HG02885 (cell line): ENCODE results near the gene AGTPBP1.
A peak's percentile ranks its signal among the peaks of the same experiment; 100 is the strongest.
"Not testable (repeated sequence)": the region's sequence is repeated elsewhere in the genome, so short reads cannot be mapped to it uniquely, and the experiment has no call there.

Experiments used
- ATAC-seq: cut with Tn5 transposase; IDR thresholded peaks from one replicate; pipeline ENCODE4 v1.9.1; 2021; ENCODE audit warnings: mild to moderate bottlenecking; ENCODE audit not compliant: unreplicated experiment, poor library complexity

AGTPBP1 gene

DNA sequence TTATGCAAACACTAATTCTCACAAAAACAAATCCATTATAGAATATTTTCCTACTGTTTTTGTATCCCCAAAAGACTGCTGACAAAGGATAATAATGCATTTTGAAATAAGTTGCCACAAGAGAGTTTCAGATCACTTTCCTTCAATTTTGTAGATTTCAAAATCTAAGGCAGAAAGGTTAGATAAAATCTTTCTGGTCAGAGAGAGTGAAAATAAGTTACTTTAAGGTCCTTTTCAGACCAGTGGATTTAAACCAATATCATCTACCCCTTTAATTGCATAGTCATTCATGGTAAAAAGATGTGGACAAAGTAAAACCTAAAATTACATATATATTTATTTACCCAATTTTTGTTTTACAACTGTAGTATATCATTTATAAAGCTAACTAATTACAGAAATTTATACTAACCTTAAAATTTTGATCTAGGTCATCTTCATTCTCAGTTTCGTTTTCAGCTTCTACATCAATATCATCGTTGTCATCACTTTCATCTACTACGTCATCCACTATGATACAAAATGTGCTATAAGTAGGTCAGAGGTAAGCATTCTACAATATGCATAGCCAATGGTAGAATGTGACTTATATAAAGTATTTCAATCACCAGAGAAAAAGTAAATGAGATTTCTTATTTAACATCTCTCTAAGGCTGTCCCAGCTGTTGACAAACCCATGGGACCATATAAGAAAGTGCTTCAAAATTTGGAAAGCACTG, 95.7 kb downstream of the AGTPBP1 start:
- no peak for ATAC-seq

- no peak for ATAC-seq
These were observed 101.3 kb downstream of the AGTPBP1 start for GRCh38 chr9:85640425-85640824.

DNA sequence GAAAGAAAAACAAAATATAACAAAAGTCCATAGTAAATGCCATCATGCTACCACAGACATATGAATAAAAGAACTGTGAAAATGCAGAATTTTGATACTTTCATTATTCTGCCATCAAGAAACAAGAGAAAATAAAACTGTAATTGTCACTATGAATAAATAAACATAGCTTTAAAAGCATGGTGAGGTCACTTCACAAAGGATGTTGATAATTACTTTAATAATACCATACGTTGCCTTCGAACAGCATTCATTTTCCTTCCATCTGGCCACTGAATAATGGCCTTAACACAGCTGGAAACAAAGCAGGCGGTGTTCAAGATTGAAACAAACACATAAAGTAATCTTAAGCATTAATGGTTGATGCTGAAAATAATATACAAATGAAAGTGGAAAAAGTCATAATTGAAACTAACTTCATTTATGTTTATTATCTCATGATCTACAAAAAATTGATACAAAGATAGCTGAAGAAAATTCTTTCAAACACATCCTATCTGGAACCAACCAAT, 102.0 kb downstream of the AGTPBP1 start:
- no peak for ATAC-seq

- ATAC-seq, result no peak
These were observed 109.9 kb downstream of the AGTPBP1 start for GRCh38 chr9:85631809-85632208.

DNA sequence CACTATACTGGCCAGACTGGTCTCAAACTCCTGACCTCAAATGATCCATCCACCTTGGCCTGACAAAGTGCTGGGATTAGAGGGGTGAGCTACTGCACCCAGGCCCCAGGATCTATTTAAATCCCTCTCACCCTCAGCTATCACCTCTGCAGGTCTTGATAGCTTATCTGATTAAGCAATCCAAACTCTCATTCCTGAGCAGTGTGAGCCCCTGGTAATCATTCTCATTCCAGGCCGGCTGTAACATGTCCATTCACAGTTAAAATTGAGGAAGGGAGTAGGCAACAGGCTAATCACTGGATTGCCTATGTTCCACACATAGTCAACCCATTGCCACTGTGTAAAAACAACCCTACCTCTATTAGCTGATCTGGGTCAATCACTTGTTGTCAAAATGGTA, 111.1 kb downstream of the AGTPBP1 start:
- no peak for ATAC-seq

GRCh38 chr9:85617141-85617670, 124.5 kb downstream of the AGTPBP1 start:
- ATAC-seq, result no peak

DNA sequence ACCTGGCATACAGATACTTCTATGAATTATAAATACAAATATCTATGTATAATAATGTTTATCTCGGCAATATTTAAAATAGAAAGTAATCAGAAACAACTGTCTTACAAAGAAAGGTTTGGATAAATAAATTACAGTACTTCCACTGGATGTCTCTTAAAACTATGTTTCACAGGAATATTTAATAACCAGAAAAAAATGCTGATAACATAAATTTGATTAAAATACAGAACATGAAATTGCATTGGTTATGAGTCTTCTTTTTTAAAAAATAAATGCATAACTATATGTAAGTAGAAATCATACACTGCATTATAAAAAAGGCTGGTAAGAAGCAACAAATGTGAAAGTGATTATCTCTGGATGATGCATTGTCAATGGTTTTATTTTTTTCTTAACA, 126.0 kb downstream of the AGTPBP1 start:
- no peak for ATAC-seq

DNA sequence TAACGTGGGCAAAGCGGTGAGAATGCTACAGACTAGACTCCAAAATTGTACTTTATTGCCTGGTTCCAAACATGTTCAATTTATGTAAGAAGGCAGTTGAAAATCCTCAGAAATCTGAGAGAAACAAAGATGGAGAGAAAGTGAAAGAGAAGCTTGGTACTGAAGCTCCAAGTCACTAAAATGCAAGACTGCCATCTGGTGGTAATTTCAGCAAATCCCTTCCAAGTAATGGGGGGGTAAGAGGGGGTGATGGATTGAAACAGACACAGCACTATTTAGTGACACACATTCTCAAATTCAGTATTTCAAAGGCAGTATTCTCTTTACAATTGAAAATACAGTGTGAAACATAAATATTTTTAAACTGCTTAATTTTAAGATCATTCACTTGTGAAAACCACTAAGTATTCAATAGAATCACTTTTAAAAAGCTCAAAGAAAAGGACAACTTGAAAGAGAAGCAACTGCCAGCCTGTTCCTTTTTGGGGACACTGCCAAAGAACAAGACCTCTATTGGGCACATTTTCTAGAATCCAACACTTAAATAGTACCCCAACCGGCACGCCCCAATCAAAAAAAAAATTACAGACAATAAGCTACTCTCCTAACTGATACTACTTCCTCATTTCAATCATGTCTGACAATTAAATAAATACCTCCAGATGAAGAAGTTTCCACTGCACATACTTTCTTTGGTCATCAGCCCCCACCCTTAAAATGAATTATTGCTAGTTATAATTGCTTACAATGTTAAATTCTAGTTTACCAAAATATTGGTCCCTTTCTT, 131.5 kb downstream of the AGTPBP1 start:
- ATAC-seq, result peak; percentile 85

DNA sequence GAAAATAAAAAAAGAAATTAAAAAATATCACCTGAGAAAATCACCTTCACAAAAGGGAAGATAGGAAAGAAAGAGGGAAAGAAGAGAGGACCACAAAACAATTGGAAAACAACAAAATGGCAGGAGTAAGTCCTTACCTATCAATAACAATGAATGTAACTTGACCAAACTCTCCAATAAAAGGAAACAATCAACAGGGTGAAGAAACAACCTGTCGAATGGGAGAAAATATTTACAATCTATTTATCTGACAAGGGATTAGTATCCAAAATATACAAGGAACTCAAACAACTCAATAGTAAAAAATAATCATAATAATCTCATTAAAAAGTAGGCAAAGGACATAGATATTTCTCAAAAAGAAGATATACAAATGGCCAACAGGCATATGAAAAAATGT, 135.8 kb downstream of the AGTPBP1 start:
- no peak for ATAC-seq

DNA sequence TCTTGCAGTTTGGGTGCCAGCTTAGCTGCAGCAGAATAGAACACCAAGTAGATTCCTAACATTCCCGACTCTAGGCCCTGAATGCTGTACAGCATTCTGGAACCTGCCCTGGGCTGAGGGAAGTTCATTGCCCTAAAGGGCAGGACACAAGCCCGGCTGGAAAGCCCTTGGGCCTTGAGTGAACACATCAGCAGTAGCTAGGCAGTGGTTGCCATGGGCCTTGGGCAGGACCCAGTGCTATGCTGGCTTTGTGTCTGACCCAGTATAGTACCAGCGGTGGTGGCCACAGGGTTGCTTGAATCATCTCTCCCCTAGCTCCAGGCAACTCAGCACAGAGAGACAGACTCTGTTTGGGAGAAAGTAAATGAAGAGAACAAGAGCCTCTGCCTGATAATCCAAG, 137.8 kb downstream of the AGTPBP1 start:
- no peak for ATAC-seq

GRCh38 chr9:85602742-85603141, 139.0 kb downstream of the AGTPBP1 start:
- no peak for ATAC-seq

DNA sequence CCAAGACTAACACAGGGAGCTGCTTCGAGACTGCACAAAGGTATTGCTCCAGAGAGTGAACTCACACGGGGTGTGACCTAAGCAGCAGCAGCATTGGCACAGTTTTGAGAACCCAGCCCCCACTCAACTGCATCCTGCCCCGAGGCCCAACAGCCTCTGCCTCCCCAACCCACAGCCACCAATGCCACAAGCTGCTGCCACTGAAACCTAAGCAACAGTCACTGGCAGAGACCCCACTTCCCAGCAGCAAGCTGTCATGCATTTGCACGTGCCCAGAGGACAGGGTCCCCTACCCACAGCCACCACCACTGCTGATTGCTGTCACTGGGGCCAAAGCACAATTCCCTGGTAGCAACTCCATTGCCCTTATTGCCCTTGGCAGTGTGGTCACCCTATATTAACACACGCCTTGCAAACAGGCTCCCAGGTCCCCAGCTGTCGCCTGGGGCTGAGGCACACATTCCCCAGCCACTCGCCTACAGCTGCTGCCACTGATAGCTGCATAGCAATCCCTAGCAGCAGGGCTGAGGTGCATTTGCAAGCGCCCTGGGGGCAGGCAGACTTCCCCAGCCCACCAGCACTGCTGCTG, 141.0 kb downstream of the AGTPBP1 start:
- ATAC-seq, result no peak

DNA sequence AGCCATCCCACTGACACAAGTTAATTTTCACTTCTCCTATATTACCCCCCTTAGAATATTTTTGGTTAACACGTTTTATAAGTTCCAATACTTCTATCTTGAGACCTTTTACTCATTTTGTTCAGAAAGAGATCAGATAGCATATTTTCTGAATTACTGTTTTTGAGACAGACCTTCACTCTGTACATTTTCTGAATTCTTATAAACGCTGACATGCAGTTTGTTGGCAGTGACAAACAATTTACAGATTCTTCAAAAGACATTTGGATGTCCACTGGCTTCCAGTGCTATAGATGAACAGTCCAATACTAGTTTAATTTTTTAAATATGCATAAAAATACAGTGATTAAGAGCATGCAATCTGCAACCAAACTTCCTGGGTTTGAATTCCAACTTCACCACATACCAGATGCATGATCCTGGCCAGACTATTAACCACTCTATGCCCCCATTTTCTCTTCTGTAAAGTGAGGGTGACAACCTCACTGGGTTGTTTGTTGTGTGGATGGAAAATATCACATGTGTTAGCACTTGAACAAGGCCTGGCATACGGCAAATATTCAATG, 142.1 kb downstream of the AGTPBP1 start:
- no peak for ATAC-seq

- no peak for ATAC-seq
These were observed 147.4 kb downstream of the AGTPBP1 start for GRCh38 chr9:85594316-85594715.

DNA sequence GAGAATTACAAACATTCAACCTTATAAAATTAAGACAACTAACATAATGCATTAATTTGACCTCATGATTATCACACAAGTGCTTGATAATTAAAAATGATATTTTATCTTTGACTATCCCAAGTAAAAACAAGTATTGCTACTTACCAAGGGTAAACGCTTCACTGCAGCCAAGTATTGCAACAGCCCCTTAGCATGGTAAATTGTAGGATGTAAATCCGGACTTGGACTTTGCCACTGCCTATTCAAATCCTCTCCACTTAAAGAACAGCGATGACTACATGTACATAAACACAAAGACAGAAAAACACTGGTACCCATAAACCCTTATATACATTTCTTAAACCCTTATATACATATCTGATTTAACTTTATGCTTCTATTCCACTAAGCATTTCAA, 155.1 kb downstream of the AGTPBP1 start:
- ATAC-seq, result no peak

GRCh38 chr9:85577353-85577952, 164.3 kb downstream of the AGTPBP1 start:
- no peak for ATAC-seq

DNA sequence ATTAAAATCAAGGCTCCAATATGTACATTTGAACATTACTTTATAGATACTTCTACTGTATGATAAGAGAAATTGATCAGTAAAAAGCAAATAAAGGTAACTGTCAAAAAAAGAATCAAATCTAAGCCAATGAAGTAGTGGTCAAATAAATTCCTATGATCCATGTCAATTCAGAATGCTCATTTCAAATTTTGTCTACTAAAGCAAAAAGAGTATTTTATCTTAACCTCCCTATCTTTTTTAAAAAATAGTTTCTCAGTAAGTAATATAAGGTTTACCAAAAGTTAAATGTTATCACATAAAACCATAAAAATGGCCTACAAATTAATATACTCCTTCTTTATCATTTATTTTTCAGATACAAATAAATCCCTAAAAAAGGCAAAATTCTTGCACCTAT, 165.9 kb downstream of the AGTPBP1 start:
- ATAC-seq, result no peak

DNA sequence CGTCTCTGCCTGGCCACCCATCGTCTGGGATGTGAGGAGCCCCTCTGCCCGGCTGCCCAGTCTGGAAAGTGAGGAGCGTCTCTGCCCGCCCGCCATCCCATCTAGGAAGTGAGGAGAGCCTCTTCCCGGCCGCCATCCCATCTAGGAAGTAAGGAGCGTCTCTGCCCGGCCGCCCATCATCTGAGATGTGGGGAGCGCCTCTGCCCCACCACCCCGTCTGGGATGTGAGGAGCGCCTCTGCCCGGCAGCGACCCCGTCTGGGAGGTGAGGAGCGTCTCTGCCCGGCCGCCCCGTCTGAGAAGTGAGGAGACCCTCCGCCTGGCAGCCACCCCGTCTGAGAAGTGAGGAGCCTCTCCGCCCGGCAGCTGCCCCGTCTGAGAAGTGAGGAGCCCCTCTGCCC, 168.2 kb downstream of the AGTPBP1 start:
- ATAC-seq, result not testable (repeated sequence)

DNA sequence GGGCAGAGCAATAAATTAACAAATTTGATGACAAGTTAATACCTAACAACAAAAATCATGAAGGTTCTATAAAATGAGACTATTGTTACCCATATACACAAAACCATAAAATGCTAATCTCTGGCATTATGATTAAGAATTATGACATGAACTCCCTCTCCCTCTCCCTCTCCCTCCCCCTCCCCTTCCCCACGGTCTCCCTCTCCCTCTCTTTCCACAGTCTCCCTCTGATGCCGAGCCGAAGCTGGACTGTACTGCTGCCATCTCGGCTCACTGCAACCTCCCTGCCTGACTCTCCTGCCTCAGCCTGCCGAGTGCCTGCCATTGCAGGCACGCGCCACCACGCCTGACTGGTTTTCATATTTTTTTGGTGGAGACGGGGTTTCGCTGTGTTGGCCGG, 168.8 kb downstream of the AGTPBP1 start:
- ATAC-seq, result not testable (repeated sequence)

DNA sequence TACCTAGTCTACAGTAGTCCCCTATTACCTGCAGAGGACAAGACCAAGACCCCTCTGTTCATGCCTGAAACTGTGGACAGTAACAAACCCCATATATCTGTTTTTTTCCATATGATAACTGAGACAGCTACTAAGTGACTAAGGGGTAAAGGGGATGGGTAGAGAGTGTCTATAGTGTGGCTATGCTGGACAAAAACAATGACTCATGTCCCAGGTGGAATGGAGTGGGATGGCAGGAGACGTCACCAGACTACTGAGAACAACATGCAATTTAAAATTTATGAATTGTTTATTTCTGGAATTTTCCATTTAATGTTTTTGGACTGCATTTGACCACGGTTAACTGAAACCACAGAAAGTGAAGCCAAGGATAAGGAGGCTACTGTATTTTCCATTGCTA, 171.8 kb downstream of the AGTPBP1 start:
- no peak for ATAC-seq
